ENCODE data around the gene TUBGCP2. TPM values are rescaled to one million over a fixed set of nuclear protein-coding genes. Genes with fewer than 3 reads are reported as not detected.

The TUBGCP2 gene
- total RNA-seq, 1 experiment from 2014 or later, result 52.4 TPM

GRCh38 chr10:133326745-133327650, 18.3 kb upstream of the TUBGCP2 start:
- H2BK120ac ChIP-seq (ENCODE audit: low read depth, low read length, poor library complexity, severe bottlenecking), result no peak overlapping the region
- no peak overlapping the region for H3K4me2 ChIP-seq (ENCODE audit: insufficient read depth, insufficient read length, low read length)
- no peaks in the 10 kb centered on the region for H3K9me3 ChIP-seq (ENCODE audit: control insufficient read depth, low read depth, low read length)
- Mint-ChIP-seq H3K27ac (no peak overlapping the region), H3K4me1 (peaks cover 14 to 28% of the 10 kb centered on the region in 2 experiments), H3K27me3 (ENCODE audit: low read depth) (peaks cover 71% of the 10 kb centered on the region), H3K36me3 (ENCODE audit: insufficient read depth in 1 of 3, low read depth in 3 of 3) (no peaks in the 10 kb centered on the region; a peak in 1 of 7 replicates), H3K9me3 (0 out of 5 replicates have a peak, but pooled peaks cover 0 to 4% of the 10 kb centered on the region in 2 experiments), H3K4me3 (peak overlapping the region; percentile 11 to 60; a peak in 1 of 5 replicates)
- no peak overlapping the region for H4K91ac ChIP-seq (ENCODE audit: insufficient read length, low read depth, low read length)
- H2AK5ac ChIP-seq (ENCODE audit: insufficient read length, low read length), result no peak overlapping the region
- no peaks in the 10 kb centered on the region for H3K79me1 ChIP-seq (ENCODE audit: insufficient read depth, low read depth, low read length, poor library complexity, severe bottlenecking)
- no CpG with 5 or more reads among the region's 28 CpGs for WGBS (ENCODE audit: extremely low coverage, insufficient read length, low lambda C conversion rate)
- H3K79me2 ChIP-seq (ENCODE audit: insufficient read depth, low read length), result no peaks in the 10 kb centered on the region
- no peak overlapping the region for H4K8ac ChIP-seq (replicated peaks; ENCODE audit: insufficient read length, low read depth, low read length)
- H2BK15ac ChIP-seq (ENCODE audit: low read depth, low read length), result peak overlapping the region; percentile 61; the same call in 1 of the 2 replicates
- H2AFZ ChIP-seq (ENCODE audit: low read length), result no peak overlapping the region
- no peak overlapping the region for H3K23ac ChIP-seq (ENCODE audit: insufficient read length, low read depth, low read length)
- no peak overlapping the region for H2BK5ac ChIP-seq (ENCODE audit: insufficient read length, low read length)
- no peak overlapping the region for H3K9ac ChIP-seq (ENCODE audit: extremely low read depth, insufficient read length, low read length)
- H2BK20ac ChIP-seq (ENCODE audit: low read depth, low read length, poor library complexity, severe bottlenecking), result no peak overlapping the region
- H3K4me1 ChIP-seq (ENCODE audit: insufficient read depth, low read length), result no peaks in the 10 kb centered on the region; the same call in 1 of the 2 replicates
- peaks cover 19% of the 10 kb centered on the region for H3K23me2 ChIP-seq (ENCODE audit: insufficient read length, low read depth, low read length, poor library complexity, severe bottlenecking)
- no peak overlapping the region for H3K18ac ChIP-seq (ENCODE audit: insufficient read length, low read depth, low read length)
- H3K27me3 ChIP-seq (ENCODE audit: insufficient read depth, low read length), result peaks cover 17% of the 10 kb centered on the region; the same call in 1 of the 2 replicates
- no peak overlapping the region for H3T11ph ChIP-seq (ENCODE audit: low read length)
- no peak for TF ChIP-seq CTCF (conservative IDR thresholded peaks at IDR 0.05)
- no peak overlapping the region for H3K27ac ChIP-seq (ENCODE audit: insufficient read length, low read depth, low read length)
- H4K20me1 ChIP-seq (ENCODE audit: control insufficient read depth, insufficient read depth, insufficient read length), result no peaks in the 10 kb centered on the region
- H3K4ac ChIP-seq (ENCODE audit: low read depth, low read length), result no peak overlapping the region
- no peak overlapping the region for H3K56ac ChIP-seq (ENCODE audit: insufficient read length, low read depth, low read length)
- H4K5ac ChIP-seq (ENCODE audit: insufficient read length, low read depth, low read length), result no peak overlapping the region
- no peak for DNase-seq
- H3K14ac ChIP-seq (ENCODE audit: insufficient read depth, low read length), result no peak overlapping the region
- no peak overlapping the region for H2BK12ac ChIP-seq (ENCODE audit: insufficient read length, low read depth, low read length)

Measured in H9 (cell line).